HL-60 (cell line): ENCODE results near the gene MYOCD.

Source experiments
- CTCF ChIP-seq: IDR thresholded peaks from one replicate; pipeline ENCODE4 v1.5.1; 2011; ENCODE audit warnings: low read length, control low read depth, inconsistent platforms; ENCODE audit not compliant: insufficient read depth
- POLR2AphosphoS5 ChIP-seq: IDR thresholded peaks from 2 replicates; pipeline ENCODE4 v1.6.1; 2012; ENCODE audit warnings: low read depth

- no peak for TF ChIP-seq POLR2AphosphoS5
- TF ChIP-seq CTCF: no peak
Measured at GRCh38 chr17:12637745-12638651, 27.7 kb upstream of the MYOCD start.
